Measurements from ENCODE around the gene BTG3.

The BTG3 gene

GRCh38 chr21:17598437-17598836 is 14.3 kb downstream of the BTG3 start:
- H3K27me3 ChIP-seq (ENCODE audit: low read depth, low read length): no peaks in the 10 kb centered on the region
- H4K20me1 ChIP-seq (ENCODE audit: insufficient read depth, low read length): peaks cover 14% of the 10 kb centered on the region
- peaks cover 56% of the 10 kb centered on the region for H3K36me3 ChIP-seq (replicated peaks; ENCODE audit: low read depth, low read length)
- no peak overlapping the region for H2AFZ ChIP-seq (ENCODE audit: low read depth, low read length)
- H3K4me1 ChIP-seq (ENCODE audit: low read length): peaks cover 35% of the 10 kb centered on the region
- no peak overlapping the region; the same call in 1 of the 2 replicates for H3K4me3 ChIP-seq (ENCODE audit: low read length)
- H3K27ac ChIP-seq (ENCODE audit: low read length): no peak overlapping the region; the same call in 1 of the 2 replicates
- peaks cover 38% of the 10 kb centered on the region for H3K79me2 ChIP-seq (ENCODE audit: low read length)
- H3K9ac ChIP-seq (ENCODE audit: low read length): no peak overlapping the region
- peak overlapping the region; percentile 35; the same call in 1 of the 2 replicates for H3K4me2 ChIP-seq (ENCODE audit: low read length)
- TF ChIP-seq EZH2phosphoT487 (IDR thresholded peaks at IDR 0.05; ENCODE audit: low read depth) (no peak), CTCF (IDR thresholded peaks at IDR 0.05; ENCODE audit: low read depth, low read length) (no peak)
- no peaks in the 10 kb centered on the region for H3K9me3 ChIP-seq (ENCODE audit: insufficient read depth, low read length)

- no peak overlapping the region for H3K4me3 ChIP-seq (ENCODE audit: low read length)
- H3K9ac ChIP-seq (ENCODE audit: low read length): no peak overlapping the region
- no peak overlapping the region for H3K4me2 ChIP-seq (ENCODE audit: low read length)
- H3K36me3 ChIP-seq (replicated peaks; ENCODE audit: low read depth, low read length): peaks cover 55% of the 10 kb centered on the region
- no peak for TF ChIP-seq CTCF (IDR thresholded peaks at IDR 0.05; ENCODE audit: low read depth, low read length)
- no peak for TF ChIP-seq EZH2phosphoT487 (IDR thresholded peaks at IDR 0.05; ENCODE audit: low read depth)
- H3K9me3 ChIP-seq (ENCODE audit: insufficient read depth, low read length): no peaks in the 10 kb centered on the region
- peaks cover 11% of the 10 kb centered on the region for H4K20me1 ChIP-seq (ENCODE audit: insufficient read depth, low read length)
- no peak overlapping the region for H3K27ac ChIP-seq (ENCODE audit: low read length)
- peaks cover 30% of the 10 kb centered on the region for H3K79me2 ChIP-seq (ENCODE audit: low read length)
- H3K4me1 ChIP-seq (ENCODE audit: low read length): peaks cover 41% of the 10 kb centered on the region
- H3K27me3 ChIP-seq (ENCODE audit: low read depth, low read length): no peaks in the 10 kb centered on the region
- H2AFZ ChIP-seq (ENCODE audit: low read depth, low read length): no peak overlapping the region
Measured at GRCh38 chr21:17597680-17598079, 15.0 kb downstream of the BTG3 start.

GRCh38 chr21:17590430-17590829 is 22.3 kb downstream of the BTG3 start:
- H3K4me1 ChIP-seq (ENCODE audit: low read length): peaks cover 17% of the 10 kb centered on the region
- H3K4me3 ChIP-seq (ENCODE audit: low read length): no peak overlapping the region
- H3K9me3 ChIP-seq (ENCODE audit: insufficient read depth, low read length): no peaks in the 10 kb centered on the region
- H3K79me2 ChIP-seq (ENCODE audit: low read length): 0 out of 2 replicates have a peak, but pooled peaks cover 2% of the 10 kb centered on the region
- H2AFZ ChIP-seq (ENCODE audit: low read depth, low read length): no peak overlapping the region
- H3K27me3 ChIP-seq (ENCODE audit: low read depth, low read length): no peaks in the 10 kb centered on the region
- H3K36me3 ChIP-seq (replicated peaks; ENCODE audit: low read depth, low read length): peaks cover 30% of the 10 kb centered on the region
- H3K9ac ChIP-seq (ENCODE audit: low read length): no peak overlapping the region
- TF ChIP-seq EZH2phosphoT487 (IDR thresholded peaks at IDR 0.05; ENCODE audit: low read depth): no peak
- no peak for TF ChIP-seq CTCF (IDR thresholded peaks at IDR 0.05; ENCODE audit: low read depth, low read length)
- no peaks in the 10 kb centered on the region for H4K20me1 ChIP-seq (ENCODE audit: insufficient read depth, low read length)
- no peak overlapping the region for H3K4me2 ChIP-seq (ENCODE audit: low read length)
- no peak overlapping the region for H3K27ac ChIP-seq (ENCODE audit: low read length)

GRCh38 chr21:17585875-17586450 is 26.7 kb downstream of the BTG3 start:
- Histone ChIP-seq H3K27ac (ENCODE audit: low read length) (no peak overlapping the region), H3K4me1 (ENCODE audit: low read length) (no peaks in the 10 kb centered on the region), H3K27me3 (ENCODE audit: low read depth, low read length) (no peaks in the 10 kb centered on the region), H4K20me1 (ENCODE audit: insufficient read depth, low read length) (no peaks in the 10 kb centered on the region), H2AFZ (ENCODE audit: low read depth, low read length) (no peak overlapping the region), H3K4me2 (ENCODE audit: low read length) (no peak overlapping the region), H3K36me3 (replicated peaks; ENCODE audit: low read depth, low read length) (peaks cover 7% of the 10 kb centered on the region), H3K9ac (ENCODE audit: low read length) (no peak overlapping the region), H3K9me3 (ENCODE audit: insufficient read depth, low read length) (no peaks in the 10 kb centered on the region), H3K79me2 (ENCODE audit: low read length) (no peaks in the 10 kb centered on the region), H3K4me3 (ENCODE audit: low read length) (no peak overlapping the region)
- TF ChIP-seq CTCF (IDR thresholded peaks at IDR 0.05; ENCODE audit: low read depth, low read length) (peak; percentile 59), EZH2phosphoT487 (IDR thresholded peaks at IDR 0.05; ENCODE audit: low read depth) (no peak)

Data from OCI-LY3 (cell line).